Inferior parietal cortex (tissue), 1 donor: Measurements from ENCODE around the gene KIT.

ENCODE experiments used
- DNase-seq: peaks from one replicate; pipeline ENCODE4 v3.0.0-alpha.2; 2016; ENCODE audit errors: extremely low spot score

The KIT gene

DNA sequence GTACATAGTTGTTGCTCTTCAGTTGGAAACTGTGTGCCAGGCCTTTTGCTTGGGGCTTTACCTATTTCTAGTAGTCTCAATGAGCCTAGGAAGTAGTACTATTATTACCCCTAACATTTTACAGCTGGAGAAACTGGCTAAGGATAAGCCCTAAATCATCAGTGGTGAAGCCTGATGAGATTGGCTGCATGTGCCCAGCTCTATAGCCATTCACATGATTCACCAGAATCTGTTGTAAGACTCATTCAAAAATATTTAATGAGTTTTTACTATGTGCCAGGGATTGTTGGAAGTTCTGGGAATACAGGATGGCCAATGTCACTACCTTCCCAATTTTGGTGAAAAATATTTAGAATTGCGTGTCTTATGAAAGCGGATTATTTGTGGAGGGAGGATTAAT, 2.8 kb downstream of the KIT start:
- no peak for DNase-seq

DNA sequence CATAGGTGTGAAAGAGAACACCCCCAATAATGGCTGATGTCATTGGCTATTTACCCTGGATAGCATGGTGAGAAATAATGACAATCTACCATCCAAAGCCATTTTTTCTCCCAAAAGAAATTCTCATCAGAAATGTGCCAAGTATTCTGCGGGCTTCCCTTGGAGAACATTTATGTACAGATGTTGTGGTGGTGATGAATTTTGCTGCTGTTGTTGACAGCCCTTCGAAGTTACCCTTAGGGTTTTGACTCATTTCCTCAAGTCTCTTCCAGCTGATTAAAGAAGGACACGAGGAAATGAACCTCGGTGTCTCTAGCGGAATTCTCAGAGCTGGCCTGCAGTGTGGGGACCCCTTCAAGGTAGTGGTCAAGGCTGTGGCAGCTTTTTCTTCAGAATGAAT, 3.4 kb downstream of the KIT start:
- no peak for DNase-seq

DNA sequence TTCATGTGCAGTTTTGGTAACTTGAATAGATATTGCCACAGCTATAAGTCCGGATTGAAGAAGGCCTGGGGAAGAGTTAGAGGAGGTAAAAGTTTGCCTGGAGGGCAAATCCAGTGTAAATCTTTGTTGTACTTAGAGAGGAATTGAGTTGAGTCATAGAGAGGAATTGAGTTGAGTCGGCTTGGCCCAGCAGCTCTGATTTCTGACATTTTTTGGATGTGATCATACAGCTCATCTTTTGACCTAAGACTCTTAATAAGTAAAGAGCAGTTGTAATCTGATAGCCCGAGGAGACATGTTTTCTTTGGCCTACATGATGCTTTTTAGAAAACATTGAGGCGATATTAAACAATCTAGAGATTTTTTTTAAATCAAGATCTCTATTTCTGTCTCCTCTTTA, 3.9 kb downstream of the KIT start:
- no peak for DNase-seq

DNA sequence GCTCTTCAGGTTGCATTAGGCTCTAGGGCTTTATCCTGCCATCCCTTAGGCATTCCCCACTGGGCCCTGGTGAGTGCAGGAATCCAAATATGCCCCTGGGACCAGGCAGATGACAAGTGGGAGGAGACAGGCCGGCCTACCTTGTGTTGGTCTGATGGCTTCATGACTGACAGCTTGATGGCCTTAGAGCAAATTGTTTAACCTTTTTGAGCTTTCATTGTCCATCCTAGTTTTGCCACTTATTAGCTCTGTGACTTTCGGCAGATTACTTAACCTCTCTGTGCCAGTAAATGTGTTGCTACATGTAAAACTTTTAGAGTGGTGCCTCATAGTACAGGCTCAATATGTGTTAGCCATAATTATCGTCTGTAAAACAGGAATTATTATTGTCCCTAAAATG, 4.4 kb downstream of the KIT start:
- no peak for DNase-seq

DNA sequence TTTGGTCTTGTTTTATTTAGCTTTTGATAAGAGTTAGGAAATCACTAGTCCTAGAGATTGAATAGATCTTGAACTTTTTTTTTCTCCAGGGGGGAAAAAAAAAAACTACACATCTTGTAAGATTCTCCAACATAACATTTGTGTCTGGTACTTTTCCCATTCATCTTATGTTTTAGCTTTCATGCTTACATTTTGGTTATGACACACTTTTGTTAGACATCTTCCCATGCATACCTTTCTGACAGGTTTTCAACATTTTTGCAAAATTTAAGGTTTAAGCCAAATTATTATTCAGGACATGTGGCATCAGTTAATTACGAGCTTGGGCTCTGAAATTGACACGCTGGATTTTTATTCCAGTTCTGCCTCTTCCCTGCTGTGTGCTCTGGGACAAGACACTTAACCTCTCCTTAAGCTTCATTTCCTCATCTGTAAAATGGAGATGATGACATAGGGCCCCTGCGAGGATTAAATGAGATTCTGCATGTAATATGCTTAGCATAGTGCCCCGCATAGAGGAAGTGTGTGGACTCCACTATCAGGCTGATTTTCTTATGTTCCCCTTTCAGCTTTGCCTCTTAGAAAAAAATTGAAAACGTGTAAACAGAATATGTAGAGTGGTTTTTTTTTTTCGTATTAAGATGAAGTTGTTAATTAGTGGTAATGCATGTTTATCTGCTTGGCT, 5.3 kb downstream of the KIT start:
- no peak for DNase-seq

DNA sequence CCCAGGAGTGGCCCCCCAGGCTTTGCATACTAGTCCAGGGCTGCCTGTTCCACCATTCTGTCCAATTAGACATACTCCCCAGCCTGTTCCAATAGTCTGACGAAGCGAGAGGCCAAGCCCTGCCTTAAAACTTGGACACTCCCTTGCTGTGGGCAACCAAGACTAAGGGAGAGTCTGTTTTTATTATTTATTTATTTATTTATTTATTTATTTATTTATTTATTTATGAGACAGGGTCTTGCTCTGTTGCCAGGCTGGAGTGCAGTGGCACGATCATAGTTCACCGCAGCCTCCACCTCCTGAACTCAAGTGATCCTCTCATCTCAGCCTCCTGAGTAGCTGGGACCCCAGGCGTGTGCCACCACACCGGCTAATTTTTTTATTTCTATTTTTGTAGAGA, 6.6 kb downstream of the KIT start:
- DNase-seq = no peak

DNA sequence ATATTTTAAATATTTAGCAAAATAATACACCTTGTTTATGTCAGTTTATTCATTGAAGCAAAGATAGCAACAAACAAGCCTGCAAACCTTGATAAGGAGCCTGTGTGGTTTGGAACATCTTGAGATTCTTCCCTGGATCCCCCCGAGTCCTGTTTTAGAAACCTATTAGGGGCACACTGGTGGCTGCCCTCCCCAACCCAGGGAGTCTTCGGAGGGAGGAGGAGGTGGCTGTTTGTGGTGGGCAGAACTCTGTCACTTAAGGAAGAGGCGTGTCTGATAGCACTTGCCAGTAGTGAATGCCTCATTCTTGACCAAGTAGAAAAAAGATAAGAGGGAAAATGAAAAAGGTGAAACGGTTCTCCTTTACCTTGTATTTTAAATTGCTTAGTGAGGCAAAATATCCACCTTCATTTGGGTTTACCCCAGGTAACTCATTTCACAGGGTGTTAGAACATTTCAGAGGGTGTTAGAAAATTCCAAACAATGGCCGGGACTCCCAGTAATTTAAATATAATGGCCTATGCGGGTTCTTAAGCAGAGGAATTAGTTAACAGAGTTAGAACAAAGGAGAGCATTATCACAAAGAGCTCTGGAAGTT, 10.4 kb downstream of the KIT start:
- DNase-seq = no peak

DNA sequence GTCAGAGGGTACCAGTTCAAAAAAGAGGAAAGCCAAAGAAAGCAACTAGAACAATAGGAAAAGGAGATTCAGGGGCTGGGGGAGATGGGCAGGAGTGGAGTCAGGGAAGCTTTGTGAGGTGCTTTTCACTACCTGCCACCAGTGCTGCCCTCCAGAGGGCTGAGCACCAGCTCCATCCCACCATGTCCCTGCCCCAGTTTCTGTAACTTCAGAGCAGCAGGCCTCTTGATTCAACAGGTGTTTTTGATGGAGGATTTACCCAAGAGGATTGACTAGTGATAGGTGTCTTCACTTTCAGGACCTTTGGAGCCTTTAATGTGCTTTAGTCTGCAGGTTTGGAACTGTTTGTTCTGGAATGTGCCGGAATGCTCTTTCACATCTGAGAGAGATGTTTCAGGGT, 12.1 kb downstream of the KIT start:
- DNase-seq = no peak

DNA sequence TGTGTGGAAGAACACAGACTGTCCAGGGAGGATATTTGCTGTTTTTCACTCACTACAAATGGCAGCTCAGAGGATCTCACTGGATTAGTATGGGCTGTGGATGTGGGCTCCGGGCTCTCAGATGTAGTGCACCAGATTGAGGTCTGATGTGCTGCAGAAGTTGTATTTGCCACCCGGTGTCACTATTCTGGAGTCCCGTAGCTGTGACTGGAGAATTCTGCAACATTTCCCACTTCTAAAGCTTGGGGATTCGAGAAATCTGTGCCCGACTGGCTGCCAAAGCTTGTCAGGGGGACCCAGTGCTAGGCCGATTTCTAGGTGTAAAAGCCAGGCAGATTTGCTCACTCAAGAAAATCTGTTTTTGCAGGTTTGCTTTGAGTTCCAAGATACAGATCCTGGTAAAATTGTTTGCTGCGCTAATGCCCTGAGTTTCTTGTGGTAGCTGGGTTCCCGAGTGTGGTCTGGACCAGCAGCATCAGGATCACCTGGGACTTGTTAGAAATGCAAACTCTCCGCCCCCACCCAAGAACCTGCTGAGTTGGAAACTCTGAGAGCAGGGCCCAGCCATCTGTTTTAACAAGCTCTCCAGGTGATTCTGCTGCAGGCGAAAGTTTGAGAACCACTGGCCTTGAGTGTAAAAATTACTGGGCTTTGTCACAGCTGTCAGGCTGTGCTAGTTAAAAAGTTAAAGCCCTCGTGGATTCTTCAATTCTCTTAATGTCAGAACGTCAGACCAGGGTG, 18.1 kb downstream of the KIT start:
- no peak for DNase-seq

DNA sequence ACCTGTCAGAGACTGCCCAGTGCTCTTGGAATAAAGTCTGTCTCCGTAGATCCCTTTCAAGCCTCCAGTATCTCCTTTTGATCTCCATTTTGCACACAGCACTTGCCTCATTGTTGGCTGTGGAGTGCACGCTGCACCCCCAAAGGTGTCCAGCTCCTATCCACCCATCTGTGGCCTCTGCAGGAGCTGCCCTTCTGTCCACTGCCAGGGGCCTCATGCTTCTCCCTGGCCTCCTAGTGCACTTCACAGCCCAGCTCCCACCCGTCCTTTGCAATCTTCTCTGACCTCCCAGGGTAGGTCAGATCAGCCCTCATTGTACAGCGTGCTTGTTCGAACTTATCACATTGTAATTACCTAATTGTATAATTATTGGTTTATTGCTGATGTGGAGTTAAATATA, 18.9 kb downstream of the KIT start:
- no peak for DNase-seq

DNA sequence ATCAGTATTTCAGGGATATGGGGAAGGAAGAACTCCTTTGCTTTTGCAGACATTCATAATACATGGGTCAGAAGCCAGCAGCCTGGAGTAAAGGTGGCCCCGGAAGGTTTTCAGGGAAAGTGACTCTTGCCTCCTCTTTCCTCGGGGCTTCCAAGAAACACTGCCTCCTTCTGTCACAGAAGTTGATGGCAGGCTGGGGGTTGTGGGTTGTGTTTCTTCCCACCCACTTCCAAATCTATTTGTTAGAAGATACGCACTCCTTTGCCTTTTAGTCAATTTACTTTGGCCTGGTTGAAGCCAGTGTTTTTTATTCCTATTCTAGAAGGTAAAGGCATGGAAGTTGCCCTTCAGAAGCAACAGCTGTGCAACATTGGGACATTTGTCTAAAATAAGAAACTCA, 19.7 kb downstream of the KIT start:
- no peak for DNase-seq

DNA sequence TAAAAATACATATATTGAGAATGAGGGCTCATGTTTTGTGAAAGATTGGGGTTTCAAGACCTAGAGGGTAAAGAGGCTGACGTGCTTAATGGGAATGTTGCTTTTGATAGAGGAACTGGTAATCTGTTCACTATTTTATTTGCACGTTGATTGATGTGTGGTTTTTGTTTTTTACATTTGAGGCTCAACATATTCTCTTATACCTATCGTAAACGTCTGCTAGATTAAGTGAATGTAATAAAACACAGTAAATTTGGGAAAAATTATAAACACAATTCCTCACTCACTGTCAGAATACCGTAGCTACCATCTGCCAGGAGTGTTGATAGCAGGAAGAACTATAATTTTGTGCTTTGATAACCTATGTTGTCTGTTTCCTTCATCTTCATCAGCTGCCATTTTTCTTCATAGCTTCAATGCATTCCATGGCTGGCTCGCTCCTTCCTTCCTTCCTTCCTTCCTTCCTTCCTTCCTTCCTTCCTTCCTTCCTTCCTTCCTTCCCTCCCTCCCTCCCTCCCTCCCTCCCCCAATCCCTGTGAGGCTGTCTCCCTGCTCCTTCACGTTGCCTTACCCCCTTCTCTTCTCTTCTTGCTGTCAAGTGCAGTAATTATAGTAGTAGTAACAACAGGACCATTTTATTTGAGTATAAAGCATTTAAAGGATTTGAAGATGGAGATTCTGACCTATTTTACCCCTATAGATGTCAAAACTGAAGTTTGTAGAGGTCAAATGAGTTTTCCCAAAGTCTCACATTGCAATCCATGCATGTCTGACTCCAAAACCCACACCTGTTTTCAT, 20.3 kb downstream of the KIT start:
- DNase-seq = no peak

DNA sequence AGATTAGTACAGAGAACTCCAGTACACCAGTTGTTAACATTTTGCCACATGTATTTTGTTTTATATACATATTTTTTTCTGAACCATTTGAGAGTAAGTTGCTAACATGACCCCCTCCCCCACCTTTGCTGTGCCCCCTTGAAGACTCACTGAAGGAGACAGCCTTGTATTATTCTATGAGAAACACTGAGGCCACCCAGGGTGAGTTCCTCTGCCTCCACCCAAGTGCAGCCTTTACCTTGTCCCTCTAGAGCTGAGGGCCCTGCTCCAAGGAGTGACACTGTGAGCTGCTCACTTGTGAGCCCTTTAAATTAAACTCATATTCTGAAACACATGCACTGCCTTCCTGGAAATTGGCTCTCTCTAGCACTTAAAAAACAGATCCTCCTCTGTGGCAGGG, 21.1 kb downstream of the KIT start:
- DNase-seq = no peak

DNA sequence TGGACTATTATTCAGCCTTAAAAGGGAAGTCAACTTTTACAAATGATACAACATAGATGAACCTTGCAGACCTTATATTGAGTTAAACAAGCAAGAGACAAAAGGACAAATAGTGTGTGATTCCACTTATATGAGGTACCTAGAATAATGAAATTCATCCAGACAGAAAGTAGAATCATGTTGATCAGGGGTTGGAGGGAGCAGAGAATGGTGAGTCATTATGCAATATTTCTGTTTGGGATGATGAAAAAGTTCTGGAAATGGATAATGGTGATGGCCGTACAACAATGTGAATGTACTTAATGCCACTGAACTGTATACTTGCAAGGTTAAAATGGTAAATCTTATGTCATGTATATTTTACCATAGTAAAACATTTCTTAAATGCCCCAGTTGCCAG, 22.1 kb downstream of the KIT start:
- no peak for DNase-seq

DNA sequence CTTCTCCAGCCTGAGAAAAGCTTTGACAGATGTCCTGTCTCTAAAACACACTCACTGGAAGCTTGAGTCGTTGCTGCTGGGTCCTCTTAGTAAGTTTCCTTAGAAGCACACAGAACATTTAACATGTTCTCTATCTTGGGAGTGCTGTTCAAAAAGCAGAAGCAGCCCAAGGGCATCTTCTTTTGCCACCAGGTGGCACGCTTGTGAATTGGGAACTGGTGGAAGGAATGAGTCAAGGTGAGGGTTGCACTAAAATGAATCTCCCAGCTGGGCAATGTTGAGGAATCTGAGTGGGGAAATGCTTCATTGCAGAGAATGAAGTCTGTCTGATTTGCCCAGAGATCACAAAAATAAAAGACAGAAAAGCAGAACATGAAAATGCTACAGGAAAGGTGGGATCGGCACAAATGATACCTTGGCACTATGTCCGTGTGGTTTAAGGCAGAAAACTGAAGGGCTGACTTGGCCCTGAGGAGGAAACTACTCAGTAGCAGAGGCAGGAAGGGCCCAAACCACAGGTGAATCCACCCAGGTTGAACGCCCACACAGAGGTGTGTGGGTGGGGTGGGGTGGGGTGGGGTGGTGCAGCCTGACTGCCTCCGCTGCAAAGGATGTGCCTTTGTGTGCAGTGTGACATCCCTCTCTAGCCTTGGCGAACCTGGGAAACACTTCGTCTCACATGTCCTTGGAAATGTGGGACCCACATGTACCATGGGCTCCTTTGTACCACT, 26.0 kb downstream of the KIT start:
- no peak for DNase-seq

DNA sequence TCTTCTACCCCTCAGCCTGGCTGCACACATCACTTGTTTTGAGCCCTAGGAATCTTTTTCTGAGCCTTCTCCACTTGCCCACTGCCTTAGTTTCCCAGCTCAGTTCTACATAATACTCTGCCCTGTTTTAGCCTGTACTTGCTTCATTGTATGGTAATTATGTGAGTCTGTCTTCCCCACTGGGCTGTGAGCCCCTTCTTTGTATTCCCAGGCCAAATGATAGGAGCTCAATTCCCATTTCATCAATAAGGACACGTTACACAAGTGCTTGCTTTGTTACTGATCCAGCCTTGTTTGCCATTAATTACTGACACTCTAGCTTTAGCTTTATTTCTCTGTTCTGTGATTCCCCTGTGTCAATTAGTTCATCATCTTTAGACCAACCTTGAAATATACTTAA, 28.1 kb downstream of the KIT start:
- no peak for DNase-seq

DNA sequence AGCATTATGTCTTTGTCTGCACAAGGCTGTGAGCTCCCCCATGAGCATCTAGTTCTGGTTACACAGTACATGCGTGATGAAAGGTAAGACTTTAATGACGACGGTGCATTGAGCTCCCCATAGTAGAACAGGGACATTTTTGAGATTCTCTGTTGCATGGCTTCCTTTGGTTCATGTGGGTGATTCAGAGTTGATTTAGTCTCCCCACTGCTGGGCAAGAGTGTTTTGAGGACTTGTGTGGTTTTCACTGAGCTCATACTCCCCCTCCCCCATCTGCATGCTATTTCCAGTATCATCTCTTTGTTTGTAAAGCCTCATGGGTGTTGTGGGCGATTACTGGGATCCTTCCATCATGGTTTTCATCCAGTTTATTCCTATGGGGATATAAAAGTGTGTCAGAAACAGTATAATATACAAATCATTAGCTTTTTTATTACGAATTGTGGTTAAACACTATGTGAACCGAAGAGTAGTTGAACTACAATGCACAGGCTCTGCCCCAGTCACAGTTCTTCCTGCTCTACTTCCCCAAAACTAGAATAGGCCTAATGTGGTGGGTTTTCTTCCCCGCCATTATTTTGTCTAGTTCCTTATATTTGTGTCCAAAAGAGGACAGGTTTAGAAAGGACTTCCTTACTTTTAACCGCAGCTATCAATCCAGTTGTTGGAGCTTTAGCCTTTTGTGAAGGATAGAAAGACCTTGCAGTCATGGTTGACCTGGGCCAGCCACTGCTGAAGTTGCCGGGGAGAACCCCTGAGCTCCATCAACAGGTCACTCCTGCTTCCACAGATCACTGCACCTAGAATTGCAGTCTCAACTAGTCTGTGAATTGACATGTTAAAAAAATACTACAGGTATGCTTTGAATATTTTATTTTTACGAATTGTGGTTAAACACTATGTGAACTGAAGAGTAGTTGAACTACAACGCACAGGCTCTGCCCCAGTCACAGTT, 30.4 kb downstream of the KIT start:
- no peak for DNase-seq

DNA sequence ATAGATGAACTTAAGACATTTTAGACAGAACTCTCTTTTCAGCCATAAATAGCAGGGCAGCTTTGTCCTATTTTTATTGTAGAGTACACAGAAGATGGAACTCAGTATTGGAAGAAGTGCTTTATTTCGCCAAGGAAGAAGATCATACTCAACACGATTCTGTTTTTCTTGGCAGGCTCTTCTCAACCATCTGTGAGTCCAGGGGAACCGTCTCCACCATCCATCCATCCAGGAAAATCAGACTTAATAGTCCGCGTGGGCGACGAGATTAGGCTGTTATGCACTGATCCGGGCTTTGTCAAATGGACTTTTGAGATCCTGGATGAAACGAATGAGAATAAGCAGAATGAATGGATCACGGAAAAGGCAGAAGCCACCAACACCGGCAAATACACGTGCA, 37.6 kb downstream of the KIT start:
- no peak for DNase-seq

DNA sequence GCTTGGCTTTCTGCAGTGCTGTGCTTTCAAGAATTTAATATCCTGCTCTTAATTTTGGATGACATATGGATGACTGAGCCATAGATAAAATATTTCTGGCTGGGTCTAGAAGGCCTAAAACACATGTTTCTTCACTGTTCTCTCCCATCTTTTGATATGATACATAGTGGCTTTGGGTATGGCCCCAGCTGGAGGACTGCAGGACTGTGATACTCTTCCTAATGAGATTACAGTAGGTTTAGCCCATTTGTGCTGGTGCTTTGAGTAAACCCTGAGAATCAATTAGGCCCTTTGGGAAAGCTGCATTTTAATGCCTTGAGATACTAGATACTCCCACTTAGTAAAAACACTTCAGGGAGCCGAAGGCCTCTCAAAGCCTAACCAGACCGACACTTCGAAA, 38.0 kb downstream of the KIT start:
- DNase-seq = no peak

DNA sequence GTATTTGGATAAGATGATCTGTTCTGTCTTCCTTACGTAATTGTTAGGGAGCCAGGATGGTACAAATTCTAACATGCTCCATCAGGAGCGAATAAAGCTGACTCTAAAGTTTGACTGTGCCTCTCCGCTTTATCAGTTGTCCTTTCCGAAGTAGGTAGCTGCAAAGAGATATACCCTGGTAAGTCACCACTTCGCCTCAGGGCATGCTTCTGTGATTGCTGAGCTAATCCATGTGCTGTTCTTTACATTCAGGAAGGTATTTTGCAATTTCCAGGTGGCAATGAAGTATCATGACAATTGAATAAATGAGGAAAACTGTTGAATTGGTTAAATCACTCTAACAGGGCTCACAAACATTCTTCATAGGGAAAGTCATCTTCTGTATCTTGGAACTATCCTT, 38.9 kb downstream of the KIT start:
- DNase-seq = no peak

DNA sequence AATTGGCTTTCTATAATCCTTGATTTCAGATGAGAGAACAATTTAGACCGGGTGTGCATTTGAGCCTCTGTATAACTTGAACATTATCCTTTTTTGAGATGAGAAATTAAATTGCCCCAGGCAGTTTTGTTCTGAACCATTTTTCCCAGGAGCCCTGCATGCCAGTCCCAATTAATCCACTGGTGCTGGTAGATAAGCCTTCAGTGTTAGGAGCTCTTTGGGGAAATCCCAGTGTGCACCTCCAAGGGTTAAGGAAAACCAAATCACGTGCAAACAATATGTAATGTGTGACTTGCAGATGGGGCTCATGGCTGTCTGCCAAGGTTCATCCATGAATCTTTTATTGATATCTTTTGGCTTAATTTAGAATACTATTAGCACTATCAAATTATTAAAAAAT, 43.2 kb downstream of the KIT start:
- DNase-seq = no peak
